ENCODE data around the gene MICOS13.

The MICOS13 gene

GRCh38 chr19:5651361-5651760 lies 29.0 kb downstream of the MICOS13 start:
- no peaks in the 10 kb centered on the region for H3F3A ChIP-seq (ENCODE audit: low read depth)
- peaks cover 19% of the 10 kb centered on the region for H4K20me1 ChIP-seq (ENCODE audit: insufficient read depth, low read length, poor library complexity, severe bottlenecking)
- H2AFZ ChIP-seq (ENCODE audit: low read length), result no peak overlapping the region
- no peaks in the 10 kb centered on the region for H3K9me2 ChIP-seq (replicated peaks; ENCODE audit: low read depth, low read length)
- H3K79me2 ChIP-seq (ENCODE audit: insufficient read depth, low read length), result peaks cover 5% of the 10 kb centered on the region; the same call in 1 of the 2 replicates
- TF ChIP-seq EZH2phosphoT487 (IDR thresholded peaks at IDR 0.05; ENCODE audit: borderline replicate concordance), result no peak
- TF ChIP-seq CTCF (conservative IDR thresholded peaks at IDR 0.05; ENCODE audit: low read length), result no peak; the same call in 1 of the 2 replicates
- H3K27me3 ChIP-seq (ENCODE audit: insufficient read depth, low read length, poor library complexity, severe bottlenecking), result no peaks in the 10 kb centered on the region
- H3K9me3 ChIP-seq (ENCODE audit: insufficient read depth, low read depth, low read length), result no peaks in the 10 kb centered on the region
- H3K4me3 ChIP-seq (ENCODE audit: low read length, poor library complexity, severe bottlenecking), result no peak overlapping the region
- no peak overlapping the region for H3K9ac ChIP-seq (ENCODE audit: low read depth, low read length, poor library complexity, severe bottlenecking)
- peaks cover 89% of the 10 kb centered on the region for H3K36me3 ChIP-seq (ENCODE audit: insufficient read depth, low read length)
- H3K4me2 ChIP-seq (ENCODE audit: low read depth, low read length, poor library complexity, severe bottlenecking), result no peak overlapping the region
- no peaks in the 10 kb centered on the region for H3K4me1 ChIP-seq (ENCODE audit: insufficient read depth, low read length, poor library complexity, severe bottlenecking)

GRCh38 chr19:5648464-5648863 lies 31.9 kb downstream of the MICOS13 start:
- H3F3A ChIP-seq (ENCODE audit: low read depth), result no peaks in the 10 kb centered on the region
- H4K20me1 ChIP-seq (ENCODE audit: insufficient read depth, low read length, poor library complexity, severe bottlenecking), result peaks cover 46% of the 10 kb centered on the region
- no peaks in the 10 kb centered on the region for H3K27me3 ChIP-seq (ENCODE audit: insufficient read depth, low read length, poor library complexity, severe bottlenecking)
- H3K9ac ChIP-seq (ENCODE audit: low read depth, low read length, poor library complexity, severe bottlenecking), result no peak overlapping the region
- H3K4me1 ChIP-seq (ENCODE audit: insufficient read depth, low read length, poor library complexity, severe bottlenecking), result no peaks in the 10 kb centered on the region
- no peak overlapping the region for H2AFZ ChIP-seq (ENCODE audit: low read length)
- TF ChIP-seq CTCF (conservative IDR thresholded peaks at IDR 0.05; ENCODE audit: low read length), result no peak
- no peak for TF ChIP-seq EZH2phosphoT487 (IDR thresholded peaks at IDR 0.05; ENCODE audit: borderline replicate concordance)
- peaks cover 93% of the 10 kb centered on the region for H3K36me3 ChIP-seq (ENCODE audit: insufficient read depth, low read length)
- no peak overlapping the region for H3K4me3 ChIP-seq (ENCODE audit: low read length, poor library complexity, severe bottlenecking)
- H3K79me2 ChIP-seq (ENCODE audit: insufficient read depth, low read length), result peaks cover 32% of the 10 kb centered on the region
- H3K4me2 ChIP-seq (ENCODE audit: low read depth, low read length, poor library complexity, severe bottlenecking), result no peak overlapping the region
- H3K9me2 ChIP-seq (replicated peaks; ENCODE audit: low read depth, low read length), result no peaks in the 10 kb centered on the region
- no peaks in the 10 kb centered on the region for H3K9me3 ChIP-seq (ENCODE audit: insufficient read depth, low read depth, low read length)

- Histone ChIP-seq H2AFZ (ENCODE audit: low read length) (no peak overlapping the region), H3K4me3 (ENCODE audit: low read length, poor library complexity, severe bottlenecking) (no peak overlapping the region), H3F3A (ENCODE audit: low read depth) (no peaks in the 10 kb centered on the region), H3K9me3 (ENCODE audit: insufficient read depth, low read depth, low read length) (no peaks in the 10 kb centered on the region), H3K4me1 (ENCODE audit: insufficient read depth, low read length, poor library complexity, severe bottlenecking) (no peaks in the 10 kb centered on the region), H3K27me3 (ENCODE audit: insufficient read depth, low read length, poor library complexity, severe bottlenecking) (no peaks in the 10 kb centered on the region), H3K9ac (ENCODE audit: low read depth, low read length, poor library complexity, severe bottlenecking) (no peak overlapping the region), H3K4me2 (ENCODE audit: low read depth, low read length, poor library complexity, severe bottlenecking) (no peak overlapping the region), H4K20me1 (ENCODE audit: insufficient read depth, low read length, poor library complexity, severe bottlenecking) (peaks cover 60% of the 10 kb centered on the region), H3K9me2 (replicated peaks; ENCODE audit: low read depth, low read length) (no peaks in the 10 kb centered on the region), H3K79me2 (ENCODE audit: insufficient read depth, low read length) (peaks cover 49% of the 10 kb centered on the region), H3K36me3 (ENCODE audit: insufficient read depth, low read length) (peaks cover 93% of the 10 kb centered on the region)
- no peak for TF ChIP-seq CTCF (conservative IDR thresholded peaks at IDR 0.05; ENCODE audit: low read length)
- no peak for TF ChIP-seq EZH2phosphoT487 (IDR thresholded peaks at IDR 0.05; ENCODE audit: borderline replicate concordance)
Observed at GRCh38 chr19:5646703-5647102, 33.6 kb downstream of the MICOS13 start.
